Osteocyte (in vitro differentiated cells): Measurements from ENCODE around the gene GAGE10. TPM values are rescaled to one million over a fixed set of nuclear protein-coding genes. Genes with fewer than 3 reads are reported as not detected.

Experiments
- DNase-seq: peaks from one replicate; pipeline ENCODE4 v3.0.0; 2021; ENCODE audit warnings: mixed read lengths; ENCODE audit not compliant: unreplicated experiment; ENCODE audit errors: extremely low spot score
- H3K27ac Mint-ChIP-seq: one replicate; pipeline ENCODE4 v1.8.0; 2021; ENCODE audit warnings: mild to moderate bottlenecking, mixed read lengths; ENCODE audit not compliant: unreplicated experiment
- H3K27me3 Mint-ChIP-seq: one replicate; pipeline ENCODE4 v1.8.0; 2021; ENCODE audit warnings: mixed read lengths; ENCODE audit not compliant: unreplicated experiment
- H3K36me3 Mint-ChIP-seq: one replicate; pipeline ENCODE4 v1.8.0; 2021; ENCODE audit warnings: mixed read lengths; ENCODE audit not compliant: unreplicated experiment
- H3K4me1 Mint-ChIP-seq: one replicate; pipeline ENCODE4 v1.8.0; 2021; ENCODE audit warnings: mixed read lengths; ENCODE audit not compliant: unreplicated experiment
- H3K4me3 Mint-ChIP-seq: one replicate; pipeline ENCODE4 v1.8.0; 2021; ENCODE audit warnings: mild to moderate bottlenecking, moderate library complexity, mixed read lengths; ENCODE audit not compliant: unreplicated experiment
- H3K9me3 Mint-ChIP-seq: one replicate; pipeline ENCODE4 v1.8.0; 2021; ENCODE audit warnings: mixed read lengths; ENCODE audit not compliant: unreplicated experiment
- total RNA-seq: library from RNA; stranded (reverse); gene quantifications from 2 replicates; pipeline ENCODE4 v1.2.1, GENCODE V29; 2021
- TF ChIP-seq, protein P1 (sequence below): fragments of 200-600 bp; sonication (generic); IDR thresholded peaks from 2 replicates; pipeline ENCODE4 v1.5.0; 2021; ENCODE audit warnings: antibody characterized with exemption, mild to moderate bottlenecking, moderate library complexity

Gene GAGE10
- total RNA-seq, 1 donor from 2014 or later = not detected

DNA sequence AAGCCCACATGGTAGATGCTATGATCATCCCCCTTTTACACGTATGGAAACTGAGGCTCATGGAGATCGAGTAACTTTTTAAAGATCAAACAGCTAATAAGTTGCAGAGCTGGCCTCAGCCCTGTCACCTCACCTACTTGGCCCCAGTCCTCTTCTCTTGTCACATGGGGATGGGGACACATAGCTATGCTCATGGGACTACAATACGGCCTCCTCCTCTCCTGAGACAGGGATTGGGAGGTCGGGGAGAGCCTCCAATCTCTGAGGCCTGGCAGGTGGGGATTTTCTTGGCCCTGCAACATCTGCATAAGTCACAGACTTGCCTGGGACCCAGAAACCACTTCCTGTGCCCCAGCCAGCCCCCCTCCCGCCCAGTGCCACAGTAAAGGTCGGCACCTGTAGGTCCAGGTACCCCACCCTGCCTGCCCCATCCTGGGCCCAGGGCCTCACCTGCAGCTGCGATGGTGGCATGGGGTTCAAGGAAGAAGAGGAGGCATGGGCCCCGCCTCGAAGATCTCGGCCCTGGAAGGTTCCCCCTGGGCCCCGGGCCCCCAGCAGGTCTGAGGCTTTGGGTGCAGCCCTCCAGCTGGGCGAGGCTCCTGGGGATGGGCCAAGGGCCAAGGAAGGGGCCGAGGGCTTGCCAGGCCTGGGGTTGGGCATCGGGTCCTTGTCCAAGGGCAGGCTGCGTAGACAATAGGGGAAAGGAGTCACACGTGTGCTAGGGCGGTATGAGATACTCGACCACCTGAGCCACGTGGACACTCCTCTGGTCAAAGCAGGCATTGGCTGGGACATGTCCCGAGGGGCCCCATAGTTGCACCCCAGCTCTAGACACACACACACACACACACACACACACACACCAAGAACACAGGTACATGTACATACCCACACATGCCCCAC lies 45.3 kb upstream of the GAGE10 start:
- Mint-ChIP-seq H3K36me3 (no peaks in the 10 kb centered on the region), H3K27me3 (no peaks in the 10 kb centered on the region), H3K27ac (no peak overlapping the region), H3K9me3 (peaks cover 5% of the 10 kb centered on the region), H3K4me1 (no peaks in the 10 kb centered on the region), H3K4me3 (no peak overlapping the region)
- TF ChIP-seq, protein P1, sequence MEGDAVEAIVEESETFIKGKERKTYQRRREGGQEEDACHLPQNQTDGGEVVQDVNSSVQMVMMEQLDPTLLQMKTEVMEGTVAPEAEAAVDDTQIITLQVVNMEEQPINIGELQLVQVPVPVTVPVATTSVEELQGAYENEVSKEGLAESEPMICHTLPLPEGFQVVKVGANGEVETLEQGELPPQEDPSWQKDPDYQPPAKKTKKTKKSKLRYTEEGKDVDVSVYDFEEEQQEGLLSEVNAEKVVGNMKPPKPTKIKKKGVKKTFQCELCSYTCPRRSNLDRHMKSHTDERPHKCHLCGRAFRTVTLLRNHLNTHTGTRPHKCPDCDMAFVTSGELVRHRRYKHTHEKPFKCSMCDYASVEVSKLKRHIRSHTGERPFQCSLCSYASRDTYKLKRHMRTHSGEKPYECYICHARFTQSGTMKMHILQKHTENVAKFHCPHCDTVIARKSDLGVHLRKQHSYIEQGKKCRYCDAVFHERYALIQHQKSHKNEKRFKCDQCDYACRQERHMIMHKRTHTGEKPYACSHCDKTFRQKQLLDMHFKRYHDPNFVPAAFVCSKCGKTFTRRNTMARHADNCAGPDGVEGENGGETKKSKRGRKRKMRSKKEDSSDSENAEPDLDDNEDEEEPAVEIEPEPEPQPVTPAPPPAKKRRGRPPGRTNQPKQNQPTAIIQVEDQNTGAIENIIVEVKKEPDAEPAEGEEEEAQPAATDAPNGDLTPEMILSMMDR = no peak
- DNase-seq = no peak

DNA sequence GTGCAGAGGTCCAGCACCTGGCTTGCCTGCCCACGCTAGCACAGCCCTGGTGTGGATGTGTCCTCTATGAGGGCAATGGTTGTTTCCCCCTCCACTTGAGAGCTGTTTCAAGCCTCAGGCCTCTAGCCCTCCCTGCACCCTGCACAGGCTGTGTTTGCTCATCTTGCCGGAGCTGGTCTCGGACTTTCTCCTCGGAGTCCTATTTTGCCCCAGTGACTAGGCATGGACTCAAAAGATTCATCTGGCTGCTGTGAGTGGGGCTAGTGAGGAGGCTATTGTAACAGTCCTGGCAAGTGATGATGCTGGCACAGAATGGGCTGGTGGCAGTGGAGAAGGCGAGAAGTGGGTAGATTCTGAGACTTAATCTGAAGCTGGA lies 44.7 kb upstream of the GAGE10 start:
- Mint-ChIP-seq H3K4me3 (no peak overlapping the region), H3K27ac (no peak overlapping the region), H3K36me3 (no peaks in the 10 kb centered on the region), H3K27me3 (peaks cover under 1% of the 10 kb centered on the region), H3K4me1 (no peaks in the 10 kb centered on the region), H3K9me3 (peaks cover 5% of the 10 kb centered on the region)
- DNase-seq = no peak
- TF ChIP-seq, protein P1 = no peak

DNA sequence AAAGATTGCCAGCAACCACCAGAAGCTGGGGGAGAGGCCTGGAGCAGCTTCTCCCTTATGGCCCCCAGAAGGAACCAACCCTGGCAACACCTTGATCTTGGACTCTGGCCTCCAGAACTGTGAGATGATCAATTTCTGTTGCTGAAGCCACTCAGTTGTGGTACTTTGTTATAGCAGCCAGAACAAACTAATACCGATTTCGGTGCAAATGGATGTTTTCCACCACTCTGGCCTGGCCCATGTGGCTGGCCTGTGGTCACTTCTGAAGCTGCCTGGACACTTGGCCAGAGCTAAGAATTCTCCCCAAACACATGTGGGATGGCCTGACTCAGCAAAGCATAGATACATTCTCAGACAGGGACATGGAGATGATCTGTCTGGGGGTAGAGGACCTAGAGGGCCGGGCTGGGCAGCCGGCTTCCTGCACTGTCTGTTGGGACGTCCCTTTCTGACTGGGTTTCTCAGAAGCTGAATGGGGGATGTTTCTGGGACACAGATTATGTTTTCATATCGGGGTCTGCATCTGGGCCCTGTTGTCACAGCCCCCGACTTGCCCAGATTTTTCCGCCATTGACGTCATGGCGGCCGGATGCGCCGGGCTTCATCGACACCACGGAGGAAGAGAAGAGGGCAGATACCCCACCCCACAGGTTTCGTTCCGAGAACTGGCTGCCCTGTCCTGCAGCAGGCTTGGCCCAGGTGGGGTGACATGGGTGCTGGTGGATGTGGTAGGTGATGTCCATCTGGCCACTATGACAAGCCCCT lies 43.0 kb upstream of the GAGE10 start:
- Mint-ChIP-seq H3K27me3 (peaks cover 4% of the 10 kb centered on the region), H3K27ac (no peak overlapping the region), H3K4me1 (no peaks in the 10 kb centered on the region), H3K4me3 (no peak overlapping the region), H3K36me3 (no peaks in the 10 kb centered on the region), H3K9me3 (peaks cover 5% of the 10 kb centered on the region)
- TF ChIP-seq, protein P1 = no peak
- no peak for DNase-seq

DNA sequence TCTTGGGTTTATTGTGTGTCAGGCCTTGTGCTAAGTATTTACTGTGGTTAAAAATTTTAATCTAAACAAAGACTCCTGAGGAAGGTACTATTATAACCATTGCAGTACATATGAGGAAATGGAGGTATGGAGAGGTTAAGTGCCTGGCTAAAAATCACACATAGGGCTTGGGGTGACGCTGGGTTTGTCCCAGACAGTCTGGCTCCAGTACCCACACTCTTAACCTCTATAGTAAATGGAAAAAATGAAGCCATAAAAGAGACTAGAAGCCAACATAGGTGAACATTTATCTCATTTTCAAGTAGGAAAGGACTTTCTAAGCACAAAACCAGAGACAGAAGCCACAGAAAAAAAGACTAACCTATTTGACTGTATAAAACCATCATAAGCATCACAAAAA lies 40.8 kb upstream of the GAGE10 start:
- Mint-ChIP-seq H3K9me3 (peaks cover 5% of the 10 kb centered on the region), H3K27me3 (peaks cover 4% of the 10 kb centered on the region), H3K36me3 (no peaks in the 10 kb centered on the region), H3K27ac (no peak overlapping the region), H3K4me3 (no peak overlapping the region), H3K4me1 (no peaks in the 10 kb centered on the region)
- TF ChIP-seq, protein P1 = no peak
- no peak for DNase-seq

DNA sequence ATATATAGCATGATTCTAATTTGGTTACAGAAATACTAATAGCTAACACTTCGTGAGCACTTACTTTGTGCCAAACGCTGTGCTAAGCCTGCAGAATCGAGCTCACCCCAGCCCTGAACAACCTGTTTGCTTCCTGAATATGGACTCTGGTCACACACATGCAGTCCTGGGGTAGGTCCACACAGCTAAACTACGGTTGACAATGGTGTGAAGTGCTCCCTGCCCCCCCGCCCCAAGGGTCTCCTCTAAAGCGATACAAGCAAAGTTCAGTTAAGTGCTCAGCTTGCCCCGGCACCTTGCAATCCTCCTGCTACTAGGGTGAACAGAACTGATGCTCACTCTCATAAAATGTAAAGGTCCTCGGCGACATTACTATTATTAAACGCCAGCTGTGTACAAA lies 39.8 kb upstream of the GAGE10 start:
- no peaks in the 10 kb centered on the region for H3K36me3 Mint-ChIP-seq
- no peak overlapping the region for H3K4me3 Mint-ChIP-seq
- TF ChIP-seq, protein P1 = no peak
- H3K27ac Mint-ChIP-seq = no peak overlapping the region
- H3K9me3 Mint-ChIP-seq = peaks cover 5% of the 10 kb centered on the region
- H3K27me3 Mint-ChIP-seq = peaks cover 4% of the 10 kb centered on the region
- DNase-seq = no peak
- peaks cover 4% of the 10 kb centered on the region for H3K4me1 Mint-ChIP-seq
